IMR-90 (cell line): ENCODE data around the gene TSTD1.

Experiments used
- CEBPB ChIP-seq: IDR thresholded peaks from 2 replicates; pipeline ENCODE4 v1.6.1; 2012; ENCODE audit warnings: low read depth, low read length, improper control_type of control experiment
- CHD1 ChIP-seq: IDR thresholded peaks from 2 replicates; pipeline ENCODE4 v1.6.1; 2012; ENCODE audit warnings: low read depth, low read length, improper control_type of control experiment
- FOS ChIP-seq: fragments of 150-350 bp; IDR thresholded peaks from 2 replicates; pipeline ENCODE4 v1.6.1; 2016; ENCODE audit warnings: low read depth, low read length
- MAFK ChIP-seq: IDR thresholded peaks from 2 replicates; pipeline ENCODE4 v1.6.1; 2012; ENCODE audit warnings: low read depth, low read length, improper control_type of control experiment
- MAZ ChIP-seq: IDR thresholded peaks from 2 replicates; pipeline ENCODE4 v1.6.1; 2012; ENCODE audit warnings: low read depth, mild to moderate bottlenecking, low read length, improper control_type of control experiment, moderate library complexity, borderline replicate concordance
- NFE2L2 ChIP-seq: fragments of 150-350 bp; IDR thresholded peaks from 2 replicates; pipeline ENCODE4 v1.6.1; 2016; ENCODE audit warnings: low read depth, mild to moderate bottlenecking, low read length
- POLR2A ChIP-seq: IDR thresholded peaks from 2 replicates; pipeline ENCODE4 v1.6.1; 2012; ENCODE audit warnings: mild to moderate bottlenecking, low read depth, low read length
- RAD21 ChIP-seq: IDR thresholded peaks from 2 replicates; pipeline ENCODE4 v1.6.1; 2012; ENCODE audit warnings: low read length, improper control_type of control experiment
- RCOR1 ChIP-seq: IDR thresholded peaks from 2 replicates; pipeline ENCODE4 v1.6.1; 2012; ENCODE audit warnings: mild to moderate bottlenecking, low read length, improper control_type of control experiment; ENCODE audit not compliant: insufficient replicate concordance
- RFX5 ChIP-seq: IDR thresholded peaks from 2 replicates; pipeline ENCODE4 v1.8.0; 2012; ENCODE audit warnings: low read depth, mild to moderate bottlenecking, low read length, moderate library complexity
- SMC3 ChIP-seq: fragments of 150-350 bp; IDR thresholded peaks from 2 replicates; pipeline ENCODE4 v1.6.1; 2016; ENCODE audit warnings: low read depth, mild to moderate bottlenecking, antibody characterized with exemption, low read length, moderate library complexity
- TF ChIP-seq, protein P1 (sequence below): conservative IDR thresholded peaks from 2 replicates; pipeline ENCODE4 v1.5.1; 2012; ENCODE audit warnings: mild to moderate bottlenecking, low read depth, low read length, improper control_type of control experiment
- TF ChIP-seq, protein P2 (sequence below): fragments of 150-350 bp; IDR thresholded peaks from 2 replicates; pipeline ENCODE4 v1.6.1; 2016; ENCODE audit warnings: low read depth, mild to moderate bottlenecking, low read length, moderate library complexity, borderline replicate concordance

DNA sequence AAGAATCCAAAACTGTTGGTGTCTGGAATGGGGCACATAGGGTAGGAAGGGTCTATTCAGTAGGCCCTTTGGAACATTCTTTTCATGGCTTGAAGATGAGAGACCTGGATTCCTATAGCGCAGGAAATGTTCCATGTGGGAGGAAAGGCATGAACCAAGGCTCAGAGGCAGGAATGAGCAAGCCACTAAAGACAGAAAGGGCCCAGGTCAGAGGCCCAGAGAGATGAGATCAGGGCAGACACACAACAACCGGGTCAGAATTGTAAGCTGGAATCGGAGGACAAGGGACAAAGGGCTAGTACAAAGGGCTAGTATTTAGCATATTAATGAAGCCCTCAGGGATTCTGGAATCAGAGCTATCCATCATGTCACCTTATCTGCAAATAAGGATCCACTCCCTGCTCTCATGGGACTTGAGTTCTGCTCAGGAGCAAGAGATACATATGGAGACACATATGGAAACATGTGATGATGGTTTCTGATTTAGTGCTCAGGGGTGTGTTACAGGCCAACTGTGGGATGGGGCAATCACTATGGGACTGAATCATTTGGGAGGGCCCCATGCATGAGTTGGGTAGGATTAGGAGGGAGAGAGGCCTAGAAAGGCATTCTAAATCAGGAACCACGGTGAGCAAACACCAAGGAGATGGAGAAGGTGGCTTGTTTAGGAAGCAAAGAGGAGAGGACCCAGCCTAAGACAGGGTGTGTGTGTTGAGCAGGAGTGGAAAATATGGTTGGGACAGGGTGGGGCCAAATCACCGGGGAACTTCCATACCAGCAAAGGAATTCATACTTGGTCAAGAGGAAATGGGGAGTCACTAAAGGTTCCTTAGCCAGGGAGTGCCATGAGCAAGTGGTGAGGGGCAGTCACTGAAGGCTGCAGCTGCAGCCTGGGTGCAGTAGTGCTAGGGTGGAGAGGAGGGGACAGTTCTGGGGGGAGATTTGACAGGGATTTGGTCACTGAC is 42.0 kb upstream of the TSTD1 start:
- TF ChIP-seq POLR2A (no peak), RAD21 (no peak), NFE2L2 (no peak), MAFK (no peak), RFX5 (no peak), SMC3 (no peak), CEBPB (peak; percentile 60), MAZ (no peak), FOS (no peak), RCOR1 (no peak), CHD1 (no peak)
- TF ChIP-seq, protein P1, sequence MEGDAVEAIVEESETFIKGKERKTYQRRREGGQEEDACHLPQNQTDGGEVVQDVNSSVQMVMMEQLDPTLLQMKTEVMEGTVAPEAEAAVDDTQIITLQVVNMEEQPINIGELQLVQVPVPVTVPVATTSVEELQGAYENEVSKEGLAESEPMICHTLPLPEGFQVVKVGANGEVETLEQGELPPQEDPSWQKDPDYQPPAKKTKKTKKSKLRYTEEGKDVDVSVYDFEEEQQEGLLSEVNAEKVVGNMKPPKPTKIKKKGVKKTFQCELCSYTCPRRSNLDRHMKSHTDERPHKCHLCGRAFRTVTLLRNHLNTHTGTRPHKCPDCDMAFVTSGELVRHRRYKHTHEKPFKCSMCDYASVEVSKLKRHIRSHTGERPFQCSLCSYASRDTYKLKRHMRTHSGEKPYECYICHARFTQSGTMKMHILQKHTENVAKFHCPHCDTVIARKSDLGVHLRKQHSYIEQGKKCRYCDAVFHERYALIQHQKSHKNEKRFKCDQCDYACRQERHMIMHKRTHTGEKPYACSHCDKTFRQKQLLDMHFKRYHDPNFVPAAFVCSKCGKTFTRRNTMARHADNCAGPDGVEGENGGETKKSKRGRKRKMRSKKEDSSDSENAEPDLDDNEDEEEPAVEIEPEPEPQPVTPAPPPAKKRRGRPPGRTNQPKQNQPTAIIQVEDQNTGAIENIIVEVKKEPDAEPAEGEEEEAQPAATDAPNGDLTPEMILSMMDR: no peak
- TF ChIP-seq, protein P2, sequence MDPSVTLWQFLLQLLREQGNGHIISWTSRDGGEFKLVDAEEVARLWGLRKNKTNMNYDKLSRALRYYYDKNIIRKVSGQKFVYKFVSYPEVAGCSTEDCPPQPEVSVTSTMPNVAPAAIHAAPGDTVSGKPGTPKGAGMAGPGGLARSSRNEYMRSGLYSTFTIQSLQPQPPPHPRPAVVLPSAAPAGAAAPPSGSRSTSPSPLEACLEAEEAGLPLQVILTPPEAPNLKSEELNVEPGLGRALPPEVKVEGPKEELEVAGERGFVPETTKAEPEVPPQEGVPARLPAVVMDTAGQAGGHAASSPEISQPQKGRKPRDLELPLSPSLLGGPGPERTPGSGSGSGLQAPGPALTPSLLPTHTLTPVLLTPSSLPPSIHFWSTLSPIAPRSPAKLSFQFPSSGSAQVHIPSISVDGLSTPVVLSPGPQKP: no peak
